Epidermal melanocyte (primary cell): ENCODE data around the gene GPC6.

Experiments
- DNase-seq: peaks from one replicate; pipeline ENCODE4 v3.0.0; 2011; ENCODE audit warnings: low spot score; ENCODE audit not compliant: insufficient read length

GPC6 gene

GRCh38 chr13:93730780-93731179, 504.2 kb downstream of the GPC6 start:
- DNase-seq: no peak

- no peak for DNase-seq
Measured at GRCh38 chr13:93732186-93732585, 505.6 kb downstream of the GPC6 start.

GRCh38 chr13:93736081-93736480, 509.5 kb downstream of the GPC6 start:
- no peak for DNase-seq

- DNase-seq: no peak
Measured at GRCh38 chr13:93736909-93737308, 510.3 kb downstream of the GPC6 start.

GRCh38 chr13:93740334-93740733, 513.7 kb downstream of the GPC6 start:
- DNase-seq: no peak

GRCh38 chr13:93744033-93744432, 517.4 kb downstream of the GPC6 start:
- DNase-seq: no peak

GRCh38 chr13:93744886-93745285, 518.3 kb downstream of the GPC6 start:
- DNase-seq: no peak

- no peak for DNase-seq
Measured at GRCh38 chr13:93745884-93746283, 519.3 kb downstream of the GPC6 start.

GRCh38 chr13:93746589-93746988, 520.0 kb downstream of the GPC6 start:
- DNase-seq: no peak

GRCh38 chr13:93750676-93751075, 524.1 kb downstream of the GPC6 start:
- DNase-seq: no peak

- DNase-seq: no peak
Measured at GRCh38 chr13:93751117-93751516, 524.5 kb downstream of the GPC6 start.

- no peak for DNase-seq
Measured at GRCh38 chr13:93752541-93752940, 525.9 kb downstream of the GPC6 start.

- no peak for DNase-seq
Measured at GRCh38 chr13:93753639-93754038, 527.0 kb downstream of the GPC6 start.

GRCh38 chr13:93755341-93755740, 528.7 kb downstream of the GPC6 start:
- DNase-seq: no peak

GRCh38 chr13:93758575-93758974, 532.0 kb downstream of the GPC6 start:
- no peak for DNase-seq

- DNase-seq: no peak
Measured at GRCh38 chr13:93762708-93763426, 536.3 kb downstream of the GPC6 start.

GRCh38 chr13:93765062-93765461, 538.5 kb downstream of the GPC6 start:
- no peak for DNase-seq

GRCh38 chr13:93765811-93766210, 539.2 kb downstream of the GPC6 start:
- no peak for DNase-seq

- DNase-seq: no peak
Measured at GRCh38 chr13:93766719-93767118, 540.1 kb downstream of the GPC6 start.

GRCh38 chr13:93767180-93767916, 540.7 kb downstream of the GPC6 start:
- no peak for DNase-seq

GRCh38 chr13:93767917-93768409, 541.4 kb downstream of the GPC6 start:
- DNase-seq: no peak

GRCh38 chr13:93769101-93769500, 542.5 kb downstream of the GPC6 start:
- no peak for DNase-seq

GRCh38 chr13:93769607-93770006, 543.0 kb downstream of the GPC6 start:
- no peak for DNase-seq
